Body of pancreas (tissue), 4 donors: ENCODE results near the gene TGM4.

Experiments used
- POLR2A ChIP-seq, 3 donors: fragments of 450-650 bp; IDR thresholded peaks; one replicate each; pipeline ENCODE4 v1.6.1; 2016; ENCODE audit warnings: antibody characterized with exemption in 3 of 3, mild to moderate bottlenecking in 2 of 3
- TF ChIP-seq, protein P1 (sequence below), 7 experiments: fragments of 450-650 bp in 4 of 7; fragments of 200-600 bp in 3 of 7; sonication (generic) in 3 of 7; IDR thresholded peaks; one replicate each; pipeline ENCODE4 v1.5.1; 2016 to 2019; ENCODE audit warnings: antibody characterized with exemption in 7 of 7

DNA sequence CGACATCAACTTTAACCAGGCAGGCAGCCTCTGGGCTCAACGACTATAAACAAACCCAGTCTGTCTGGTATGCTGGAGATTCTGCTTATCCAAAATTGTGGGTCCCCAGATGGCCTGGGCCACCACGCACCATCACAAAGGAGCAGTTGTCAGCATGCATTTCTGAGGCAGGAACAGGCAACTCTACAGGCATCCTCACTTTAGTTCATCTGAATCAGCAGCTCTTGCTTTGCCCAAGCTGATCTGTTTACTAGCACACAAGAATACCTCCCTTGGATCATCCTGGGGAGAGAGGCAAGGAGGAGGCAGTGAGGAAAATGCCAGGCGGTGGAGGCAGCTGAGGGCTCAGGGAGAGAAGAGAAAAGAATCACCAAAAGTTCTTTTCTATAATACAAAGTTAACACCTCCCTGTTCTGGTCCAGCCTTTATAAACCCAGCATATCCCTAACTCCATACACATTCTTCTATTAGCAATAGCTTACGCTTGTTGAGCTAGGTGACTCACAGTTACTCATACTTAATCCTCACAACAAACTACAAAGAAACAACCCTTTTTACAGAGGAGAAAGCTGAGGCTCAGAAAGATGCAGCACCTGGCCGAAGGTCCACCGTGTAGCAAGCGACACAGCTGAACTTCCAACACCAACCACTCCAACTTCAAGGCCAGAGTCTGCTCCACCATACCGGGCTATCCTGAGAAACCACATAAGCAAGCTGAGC lies 68.0 kb downstream of the TGM4 start:
- TF ChIP-seq, protein P1, sequence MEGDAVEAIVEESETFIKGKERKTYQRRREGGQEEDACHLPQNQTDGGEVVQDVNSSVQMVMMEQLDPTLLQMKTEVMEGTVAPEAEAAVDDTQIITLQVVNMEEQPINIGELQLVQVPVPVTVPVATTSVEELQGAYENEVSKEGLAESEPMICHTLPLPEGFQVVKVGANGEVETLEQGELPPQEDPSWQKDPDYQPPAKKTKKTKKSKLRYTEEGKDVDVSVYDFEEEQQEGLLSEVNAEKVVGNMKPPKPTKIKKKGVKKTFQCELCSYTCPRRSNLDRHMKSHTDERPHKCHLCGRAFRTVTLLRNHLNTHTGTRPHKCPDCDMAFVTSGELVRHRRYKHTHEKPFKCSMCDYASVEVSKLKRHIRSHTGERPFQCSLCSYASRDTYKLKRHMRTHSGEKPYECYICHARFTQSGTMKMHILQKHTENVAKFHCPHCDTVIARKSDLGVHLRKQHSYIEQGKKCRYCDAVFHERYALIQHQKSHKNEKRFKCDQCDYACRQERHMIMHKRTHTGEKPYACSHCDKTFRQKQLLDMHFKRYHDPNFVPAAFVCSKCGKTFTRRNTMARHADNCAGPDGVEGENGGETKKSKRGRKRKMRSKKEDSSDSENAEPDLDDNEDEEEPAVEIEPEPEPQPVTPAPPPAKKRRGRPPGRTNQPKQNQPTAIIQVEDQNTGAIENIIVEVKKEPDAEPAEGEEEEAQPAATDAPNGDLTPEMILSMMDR (IDR thresholded peaks at IDR 0.05) = no peak
- TF ChIP-seq POLR2A (IDR thresholded peaks at IDR 0.05) = no peak
